Adrenal gland (tissue), 5 donors: ENCODE results near the gene RAB33A.

Source experiments
- CTCF ChIP-seq, 6 experiments: fragments of 450-650 bp in 4 of 6; fragments of 200-600 bp in 2 of 6; sonication (generic) in 1 of 6; IDR thresholded peaks; 1 replicate in 5 of 6; 2 replicates in 1 of 6; pipeline versions ENCODE4 v1.5.1 to v1.8.0; 2016 to 2021; ENCODE audit warnings: antibody characterized with exemption in 6 of 6, mild to moderate bottlenecking in 2 of 6, moderate library complexity in 1 of 6
- POLR2A ChIP-seq, 2 donors: fragments of 450-650 bp; IDR thresholded peaks; one replicate each; pipeline ENCODE4 v1.6.1; 2017; ENCODE audit warnings: antibody characterized with exemption in 2 of 2, mild to moderate bottlenecking in 2 of 2, moderate library complexity in 1 of 2
- donor health status: DM: no; HTN: no; CAD: no.

GRCh38 chrX:130171446-130172126 lies at the start of gene RAB33A:
- TF ChIP-seq CTCF (IDR thresholded peaks at IDR 0.05) (no peak), POLR2A (IDR thresholded peaks at IDR 0.05) (no peak)
